Stimulated activated CD8-positive, alpha-beta memory T cell treated with anti-CD3 and anti-CD28 coated beads, Interleukin-15, amount 100 ng/mL, for 24 hours (primary cell): ENCODE measurements around the gene PBLD.

Experiments
- DNase-seq: peaks from one replicate; pipeline ENCODE4 v3.0.0-alpha.2; 2020; ENCODE audit warnings: low read depth

Gene PBLD

DNA sequence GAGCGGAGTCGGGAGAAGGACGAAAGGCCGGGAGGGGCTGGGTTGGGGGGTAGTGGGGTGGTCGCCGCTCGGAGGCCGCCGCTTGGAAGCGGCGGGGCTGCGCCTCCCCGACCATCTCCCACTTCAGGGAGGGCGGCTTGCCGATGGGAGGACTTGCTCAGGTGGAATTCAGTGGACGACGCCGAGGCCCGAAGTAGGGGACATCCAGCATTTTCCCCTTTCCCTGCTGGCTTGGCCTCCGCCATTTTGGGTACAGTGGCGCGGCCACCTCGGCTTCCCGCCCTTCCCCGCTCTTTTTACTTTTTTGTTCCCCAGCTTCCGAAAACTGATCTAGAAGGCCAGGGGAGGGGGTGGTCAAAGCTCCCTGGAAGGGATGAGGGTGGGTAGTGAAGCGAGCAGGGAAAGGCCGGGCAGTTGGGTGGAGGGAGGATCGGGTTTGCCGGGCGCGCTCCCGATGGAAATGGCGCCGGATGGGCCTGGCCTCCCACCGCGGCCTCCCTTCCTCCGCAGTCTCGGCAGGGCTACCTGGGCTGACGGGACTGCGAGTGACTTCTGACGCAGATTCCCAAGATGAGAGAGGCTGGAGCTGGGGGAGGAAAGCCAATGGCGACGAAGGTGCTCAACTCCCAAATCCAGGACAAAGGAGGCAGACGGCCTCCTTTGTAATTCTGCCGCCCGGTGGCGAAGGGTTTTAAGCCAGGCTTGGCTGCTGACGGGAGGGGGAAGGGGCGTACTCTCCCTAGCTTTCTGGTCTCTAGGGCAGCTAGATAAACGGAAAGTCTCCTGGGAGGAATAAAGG is at the start of gene PBLD:
PBLD (minus strand) TSS at position 670 of the 799 bp plus-strand sequence. CDS start 26,084 bp downstream, outside the sequence.
- DNase-seq, result peak; percentile 34

DNA sequence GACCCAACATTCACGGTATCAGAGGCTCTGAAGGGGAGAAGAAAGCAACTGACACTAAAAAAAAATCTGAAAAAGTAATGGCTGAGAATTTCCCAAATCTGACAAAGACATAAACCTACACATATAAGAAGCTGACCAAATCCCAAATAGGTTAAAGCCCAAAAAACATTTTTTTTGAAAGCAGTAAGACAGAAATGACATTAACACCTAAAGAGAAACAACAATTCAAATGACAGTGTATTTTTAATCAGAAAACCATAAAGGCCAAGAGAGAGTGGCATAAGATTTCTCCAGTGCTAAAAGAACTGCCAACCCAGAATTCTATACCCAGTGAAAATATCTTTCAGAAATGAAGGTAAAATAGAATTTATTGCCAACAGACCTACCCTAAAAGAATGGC is 38.9 kb upstream of the PBLD start:
- DNase-seq, result no peak

GRCh38 chr10:68367121-68367520 is 34.4 kb upstream of the PBLD start:
- no peak for DNase-seq

- DNase-seq, result no peak
Observed at GRCh38 chr10:68366600-68366999, 33.9 kb upstream of the PBLD start.

DNA sequence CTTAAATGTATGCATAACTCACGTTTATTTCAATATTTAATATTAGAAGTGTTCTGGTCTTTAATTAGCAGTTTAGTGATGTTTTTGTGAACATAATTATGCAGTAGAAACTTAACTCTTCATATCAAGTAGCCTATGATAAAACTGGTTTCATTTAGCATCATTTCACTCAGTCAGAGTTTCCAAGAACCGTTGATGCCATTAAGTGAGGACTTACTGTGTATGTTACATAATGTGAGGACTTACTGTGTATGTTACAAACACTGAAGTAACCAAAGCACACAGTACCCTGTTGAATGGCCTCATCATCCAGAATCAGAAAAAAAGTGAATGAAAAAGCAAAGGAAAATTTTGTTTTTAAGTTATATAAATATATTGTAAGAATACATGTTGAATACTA is 32.9 kb upstream of the PBLD start:
- DNase-seq, result no peak

GRCh38 chr10:68364101-68364886 is 31.6 kb upstream of the PBLD start:
- DNase-seq, result no peak

- DNase-seq, result no peak
Observed at GRCh38 chr10:68362590-68362989, 29.9 kb upstream of the PBLD start.

GRCh38 chr10:68359189-68359588 is 26.5 kb upstream of the PBLD start:
- DNase-seq, result no peak

DNA sequence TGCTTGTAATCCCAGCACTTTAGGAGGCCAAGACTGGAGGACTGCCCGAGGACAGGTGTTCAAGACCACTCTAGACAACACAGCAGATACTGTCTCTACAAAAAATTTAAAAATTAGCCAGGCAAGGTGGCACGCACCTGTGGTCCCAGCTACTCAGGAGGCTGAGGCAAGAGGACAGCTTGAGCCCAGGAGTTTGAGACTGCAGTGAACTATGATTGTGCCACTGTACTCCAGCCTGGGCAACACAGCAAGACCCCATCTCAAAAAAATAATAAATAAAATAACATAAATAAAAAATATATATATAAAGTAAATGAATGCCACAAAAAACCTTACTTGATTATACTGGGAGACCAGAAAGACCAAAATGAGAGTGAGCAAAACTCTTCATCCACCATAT is 20.8 kb upstream of the PBLD start:
- DNase-seq, result no peak

GRCh38 chr10:68348265-68348741 is 15.6 kb upstream of the PBLD start:
- no peak for DNase-seq

DNA sequence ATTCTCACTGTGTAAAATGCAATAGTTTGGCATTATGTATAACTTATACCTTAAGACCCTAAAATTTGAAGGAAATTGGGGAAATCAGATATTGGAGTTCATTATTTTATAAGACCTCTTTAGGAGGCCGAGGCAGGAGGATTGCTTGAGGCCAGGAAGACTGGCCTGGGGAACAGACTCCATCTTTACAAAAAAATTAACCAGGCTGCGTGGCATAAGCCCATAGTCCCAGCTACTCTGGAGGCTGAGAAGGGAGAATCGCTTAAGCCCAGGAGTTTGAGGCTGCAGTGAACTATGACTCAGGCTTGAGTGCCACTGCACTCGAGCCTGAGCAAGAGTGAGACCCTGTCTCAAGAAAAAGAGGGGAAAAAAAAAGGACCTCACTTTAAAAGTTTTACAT is 14.0 kb upstream of the PBLD start:
- no peak for DNase-seq

DNA sequence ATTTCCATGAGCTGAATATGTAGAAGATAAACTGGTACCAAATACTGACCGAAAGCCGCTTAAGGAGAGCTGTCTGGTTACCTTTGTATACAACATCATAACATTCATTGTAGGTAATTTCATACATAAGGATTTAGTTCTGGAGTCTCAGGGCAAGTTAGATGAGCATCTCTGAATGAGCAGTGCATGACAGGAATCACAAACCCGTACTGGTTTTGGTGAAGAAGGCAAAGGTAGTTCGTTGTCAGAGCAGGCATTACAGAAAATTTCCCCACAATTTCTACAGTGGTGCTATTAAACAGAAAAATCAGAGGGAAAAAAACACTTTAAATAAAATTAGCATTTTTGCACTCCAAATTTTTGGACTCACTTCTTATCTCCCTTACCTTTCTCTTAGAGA is 12.9 kb upstream of the PBLD start:
- no peak for DNase-seq

GRCh38 chr10:68342909-68343516 is 10.3 kb upstream of the PBLD start:
- DNase-seq, result no peak

GRCh38 chr10:68340358-68341080 is 7.8 kb upstream of the PBLD start:
- no peak for DNase-seq

GRCh38 chr10:68336754-68337351 is 4.1 kb upstream of the PBLD start:
- DNase-seq, result no peak

DNA sequence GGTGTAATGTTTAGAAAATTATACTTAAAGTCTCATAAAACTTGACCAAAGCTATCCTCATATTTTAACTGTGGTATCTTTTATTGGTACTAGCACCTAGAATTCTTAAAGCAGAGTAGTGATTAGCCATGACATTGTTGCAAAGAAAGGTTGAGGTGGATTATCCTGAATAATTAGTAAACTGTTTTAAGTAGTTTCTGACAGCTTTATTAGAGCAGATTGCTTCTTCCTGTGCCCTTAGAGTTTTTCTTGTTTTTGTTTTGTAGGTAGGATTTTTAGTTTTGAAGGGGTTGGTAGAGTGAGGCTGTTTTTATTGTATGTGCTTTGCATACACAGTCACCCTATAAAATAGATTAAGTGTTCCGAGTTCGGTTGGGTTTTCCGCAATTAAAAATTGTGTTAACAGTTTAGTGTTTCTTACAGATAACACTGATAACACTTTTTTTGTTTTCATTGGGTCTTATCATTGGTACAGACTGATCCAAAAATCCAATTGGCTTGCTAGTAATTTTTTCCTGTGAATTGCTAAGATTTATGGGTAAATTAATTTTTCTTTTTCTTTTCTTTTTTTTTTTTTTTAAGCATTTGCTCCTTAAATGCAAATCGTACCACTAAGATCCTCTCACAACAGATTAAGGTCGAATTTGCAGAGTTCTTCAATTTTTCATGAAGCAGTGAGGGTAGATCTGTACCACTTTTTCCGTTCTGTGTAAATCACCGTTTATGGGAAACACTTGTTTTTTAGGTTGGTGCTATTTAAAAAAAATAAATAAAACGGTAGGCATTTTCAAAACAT is 2.1 kb upstream of the PBLD start:
- no peak for DNase-seq

- DNase-seq, result no peak
Observed at GRCh38 chr10:68333440-68334431, 1.0 kb upstream of the PBLD start.

DNA sequence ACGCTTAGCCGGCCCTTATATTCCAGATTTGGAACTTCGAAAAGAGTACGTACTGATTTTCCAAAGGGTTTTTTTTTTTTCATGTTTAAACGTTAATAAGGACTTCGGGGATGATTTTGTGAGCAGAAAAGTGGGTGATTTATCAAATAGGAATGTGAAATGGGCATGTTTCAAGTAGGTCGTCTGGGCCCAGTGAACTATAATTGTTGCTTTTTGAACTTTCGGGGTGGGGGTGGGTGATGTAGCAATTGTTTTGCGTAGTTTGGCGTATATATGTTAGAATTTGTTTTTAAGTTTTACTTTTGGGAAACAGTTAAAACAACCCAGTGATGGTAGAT is 299 bp upstream of the PBLD start:
- DNase-seq, result no peak

GRCh38 chr10:68331455-68332258 is 1.1 kb downstream of the PBLD start, which contains the start of gene HNRNPH3:
Gene HNRNPH3 (plus strand): TSS chr10:68332064. CDS start chr10:68337222, 5,158 bp downstream.
- peak; percentile 97 for DNase-seq
